ENCODE measurements around the gene YKT6.

Gene YKT6

GRCh38 chr7:44220358-44221112 is 19.8 kb downstream of the YKT6 start:
- no peak for DNase-seq

DNA sequence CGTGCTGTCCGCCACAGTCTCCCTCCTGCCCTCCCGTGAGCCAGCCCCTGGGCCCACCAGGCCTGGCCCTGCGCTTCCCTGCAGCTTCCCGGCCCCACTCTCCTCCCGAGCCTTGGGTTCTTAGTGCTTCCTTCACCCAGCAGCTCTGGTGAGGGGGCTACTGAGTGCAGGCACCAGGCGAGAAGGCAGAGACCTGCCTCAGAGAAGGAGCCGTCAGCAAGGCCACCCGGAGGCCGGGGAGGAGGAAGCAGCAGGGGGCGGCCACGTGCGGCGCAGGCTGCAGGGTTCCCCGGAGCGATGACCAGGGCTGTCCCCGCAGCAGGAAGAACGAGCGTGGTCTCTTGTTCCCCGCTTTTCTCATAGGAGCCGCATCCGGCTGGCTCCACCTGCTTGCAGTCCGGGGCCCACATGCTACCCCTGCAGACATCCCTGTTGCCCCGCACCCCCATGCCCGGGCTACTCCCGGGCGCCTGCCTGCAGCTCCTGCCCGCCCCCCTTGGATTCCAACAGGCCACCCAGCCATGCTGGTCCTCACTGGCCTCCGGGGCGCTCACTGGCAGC is 20.5 kb downstream of the YKT6 start:
- no peak for DNase-seq

DNA sequence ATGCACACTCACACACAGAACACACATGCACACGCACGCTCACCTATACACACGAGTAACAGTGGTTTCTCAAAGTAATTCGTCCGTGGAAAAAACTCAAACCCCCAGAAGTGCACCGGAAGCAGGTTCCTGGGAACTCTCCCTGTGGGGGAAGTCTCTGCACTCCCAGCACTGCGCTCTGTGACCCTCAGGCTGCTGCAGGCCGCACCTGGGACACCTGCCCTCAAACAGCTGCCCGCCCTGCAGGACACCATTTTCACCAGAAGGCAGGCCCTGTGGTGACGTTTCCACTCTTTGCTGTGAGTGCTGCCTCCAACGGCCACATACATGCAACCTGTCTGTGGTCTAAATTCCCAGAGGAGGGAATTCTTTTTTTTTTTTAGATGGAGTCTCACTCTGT is 21.3 kb downstream of the YKT6 start:
- no peak for DNase-seq

DNA sequence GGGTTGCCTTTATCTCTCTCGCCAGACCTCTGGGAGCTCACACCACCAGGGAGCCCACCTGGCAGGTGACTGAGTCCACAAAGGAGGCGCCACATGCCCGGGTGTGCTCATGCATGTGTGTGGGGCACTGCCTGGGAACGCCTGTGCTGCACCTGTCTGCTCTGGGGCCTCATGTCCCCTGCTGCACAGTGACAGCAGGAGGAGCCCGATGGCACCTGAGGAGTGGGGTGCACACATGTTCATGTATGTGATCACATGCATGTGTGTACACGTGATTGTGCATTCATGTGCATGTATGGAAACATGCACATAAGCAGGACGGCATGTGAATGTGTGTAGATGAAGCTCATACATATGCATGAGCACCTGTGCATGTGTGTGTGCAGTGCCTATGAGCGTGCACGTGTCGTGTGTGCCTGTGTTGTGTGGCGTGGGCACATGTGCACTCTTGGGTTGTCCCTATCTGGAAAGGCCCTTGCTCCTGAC is 22.0 kb downstream of the YKT6 start:
- no peak for DNase-seq

DNA sequence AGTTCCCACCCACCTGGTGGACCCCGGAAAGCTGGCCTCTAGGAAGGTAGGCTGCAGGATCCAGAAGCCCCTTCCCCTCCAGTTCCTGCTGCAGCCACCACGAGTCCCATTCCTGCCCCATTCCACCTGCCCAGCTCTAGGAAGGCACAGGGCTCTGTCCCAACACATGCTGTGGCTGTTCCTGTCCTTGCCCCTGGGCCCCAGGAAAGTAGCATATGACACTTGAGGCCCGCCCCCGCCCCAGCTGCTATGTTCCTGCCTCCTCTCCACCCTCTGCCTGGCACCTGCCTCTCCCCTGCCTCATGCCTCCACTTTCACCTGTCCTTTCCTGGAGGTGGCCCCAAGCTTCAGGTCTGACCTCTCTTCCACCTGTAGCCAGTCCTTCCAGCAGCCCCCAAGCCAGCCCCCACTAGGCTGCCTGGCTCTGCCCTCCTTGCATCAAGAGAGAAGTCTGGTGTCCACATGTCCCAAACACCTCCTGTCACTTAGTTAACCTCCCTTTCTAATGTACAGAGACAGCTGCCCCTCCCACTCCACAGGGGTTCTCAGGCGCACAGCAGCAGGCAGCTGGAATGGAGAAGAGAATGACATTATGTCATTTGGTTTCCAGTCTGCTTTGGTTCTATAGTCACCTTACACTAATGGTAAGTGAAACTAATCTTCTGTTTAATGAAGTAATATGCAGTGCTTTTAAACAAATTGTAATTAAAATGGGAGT is 22.7 kb downstream of the YKT6 start:
- no peak for DNase-seq

DNA sequence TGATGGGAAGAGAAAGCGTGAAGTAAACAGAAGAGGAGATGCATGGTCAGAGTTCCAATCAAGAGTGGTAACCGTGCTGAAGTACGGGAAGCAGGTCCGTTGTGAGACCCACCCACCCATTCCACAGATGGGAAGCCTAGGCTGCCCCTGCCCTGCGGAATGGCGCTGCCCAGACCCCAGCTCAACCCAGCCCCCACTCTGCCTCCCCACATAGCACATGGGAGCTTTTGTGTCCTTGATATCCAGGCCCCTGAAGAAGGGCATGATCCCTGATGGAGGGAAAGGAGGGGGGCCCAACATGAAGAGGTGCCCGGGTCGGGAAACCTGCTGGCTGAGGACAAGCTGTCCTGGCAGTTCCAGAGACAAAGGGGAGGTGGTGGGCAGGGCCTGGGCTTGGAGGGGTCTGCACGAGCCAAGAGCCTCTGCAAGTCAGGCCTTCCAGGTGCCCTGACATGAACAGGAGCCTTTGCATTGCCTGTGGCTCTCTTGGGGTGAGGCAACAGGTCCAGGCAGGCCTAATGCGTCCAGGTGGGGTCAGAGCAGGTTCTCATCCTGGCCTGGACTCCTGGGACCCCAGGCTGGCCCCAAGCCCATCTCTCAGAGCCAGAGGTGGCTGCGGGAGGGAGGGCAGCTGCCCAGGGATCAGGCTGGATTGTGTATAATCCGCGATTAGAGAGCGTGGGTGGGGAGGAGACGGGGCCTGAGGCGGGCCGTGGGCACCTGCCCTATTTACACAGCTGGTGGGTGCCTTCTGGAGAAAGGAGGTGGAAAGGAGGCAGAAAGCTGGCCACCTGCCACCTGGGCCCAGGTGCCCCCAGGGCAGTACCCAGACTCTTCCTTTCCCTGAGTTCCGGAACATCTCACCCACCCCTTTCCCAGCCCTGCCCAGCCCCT is 23.5 kb downstream of the YKT6 start:
- DNase-seq: no peak

- no peak for DNase-seq
Measured at GRCh38 chr7:44224974-44225565, 24.3 kb downstream of the YKT6 start.

DNA sequence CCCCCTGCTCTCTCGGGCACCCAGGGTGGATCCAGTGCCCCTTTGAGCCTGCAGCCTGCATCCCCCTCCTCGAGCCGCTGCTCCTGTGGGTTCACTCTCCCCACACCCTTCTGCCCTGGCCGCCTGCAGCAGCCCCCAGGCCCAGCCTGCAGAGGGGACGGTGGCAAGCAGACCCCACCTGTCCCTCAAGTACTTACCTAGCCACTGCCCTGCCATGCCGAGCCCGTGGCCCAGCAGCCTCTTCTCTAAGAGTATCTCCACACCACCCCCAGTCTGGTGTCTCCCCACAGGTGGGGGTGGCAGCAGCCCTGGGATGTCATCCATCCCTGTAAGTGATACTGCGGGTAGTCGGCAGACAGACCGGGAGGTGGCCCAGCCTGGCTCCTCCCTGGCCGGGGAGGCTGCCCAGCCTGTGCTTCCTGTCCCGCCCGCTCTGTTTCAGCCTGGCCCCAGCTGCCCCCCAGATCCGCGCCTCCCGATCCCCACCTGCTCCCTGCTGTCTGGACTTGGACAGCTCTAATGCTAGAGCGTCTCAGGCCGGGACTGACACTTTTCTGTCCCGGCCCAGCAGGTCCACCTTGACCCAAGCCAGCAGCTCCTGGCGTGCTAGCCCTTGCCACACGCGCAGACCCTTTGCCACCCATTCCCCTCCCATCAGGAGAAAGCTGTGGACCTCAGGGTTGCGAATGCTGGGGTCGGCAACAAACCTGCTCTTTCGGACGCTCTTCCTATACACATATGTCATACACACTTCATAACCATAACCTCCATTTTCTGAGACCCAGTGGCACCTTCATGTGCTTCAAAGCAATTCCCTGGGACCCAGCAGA is 25.0 kb downstream of the YKT6 start:
- no peak for DNase-seq

GRCh38 chr7:44226396-44226753 is 25.6 kb downstream of the YKT6 start:
- DNase-seq: no peak

DNA sequence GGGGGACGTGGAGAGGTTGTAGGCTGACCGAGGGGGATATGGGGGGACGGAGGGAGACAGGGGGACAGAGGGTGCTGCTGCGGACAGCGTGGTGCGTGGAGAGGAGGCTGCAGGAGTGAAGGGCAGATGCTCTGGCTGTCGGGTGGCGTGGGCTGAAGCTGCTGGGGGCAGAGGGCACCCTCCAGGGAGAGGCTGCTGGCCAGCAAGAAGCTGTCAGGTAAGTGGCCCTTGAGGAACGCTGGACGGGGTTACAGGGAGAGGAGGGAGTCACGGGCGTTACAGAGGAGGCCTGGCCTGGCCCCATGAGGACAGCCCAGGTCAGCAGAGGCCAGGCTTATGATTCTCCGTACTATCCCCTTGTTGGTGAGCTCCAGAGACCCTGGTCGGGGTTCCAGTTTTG is 27.1 kb downstream of the YKT6 start:
- no peak for DNase-seq

DNA sequence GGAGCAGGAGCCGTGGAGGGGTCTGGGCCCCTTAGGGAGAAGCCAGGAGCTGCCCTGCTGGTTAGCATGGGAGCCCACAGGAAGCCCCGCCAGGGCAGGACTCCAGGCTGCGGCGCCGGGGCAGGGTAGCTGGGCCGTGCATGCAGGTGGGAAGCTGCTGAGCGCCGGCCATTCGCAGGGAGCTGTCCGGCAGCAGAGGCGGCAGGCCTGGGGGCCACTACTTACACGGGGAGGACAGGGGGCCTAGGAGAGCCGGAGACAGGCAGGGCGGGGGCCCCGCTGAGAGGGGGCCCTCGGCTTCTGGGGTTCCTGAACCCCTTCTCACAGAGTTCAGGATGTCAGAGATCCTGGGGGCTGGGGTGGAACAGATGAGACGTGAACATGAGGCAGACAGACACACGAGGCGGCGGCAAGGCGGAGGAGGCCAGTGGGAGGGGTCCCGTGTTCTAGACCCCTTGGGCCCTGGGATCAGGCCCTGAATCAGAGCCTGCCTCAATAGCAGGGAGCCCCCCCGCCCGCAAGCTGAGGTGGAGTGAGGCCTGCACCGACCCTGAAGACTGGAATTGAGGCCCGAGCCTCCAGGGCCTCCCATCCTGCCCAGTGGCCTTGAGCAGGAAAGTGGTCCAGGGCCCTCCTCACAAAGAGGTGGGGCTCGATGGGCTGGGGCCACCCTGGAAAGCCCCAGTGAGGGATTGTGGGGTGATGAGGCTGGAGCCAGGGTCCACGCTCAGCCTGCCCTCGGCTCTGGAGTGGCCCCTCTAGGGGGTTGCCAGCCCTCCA is 28.0 kb downstream of the YKT6 start:
- DNase-seq: no peak

DNA sequence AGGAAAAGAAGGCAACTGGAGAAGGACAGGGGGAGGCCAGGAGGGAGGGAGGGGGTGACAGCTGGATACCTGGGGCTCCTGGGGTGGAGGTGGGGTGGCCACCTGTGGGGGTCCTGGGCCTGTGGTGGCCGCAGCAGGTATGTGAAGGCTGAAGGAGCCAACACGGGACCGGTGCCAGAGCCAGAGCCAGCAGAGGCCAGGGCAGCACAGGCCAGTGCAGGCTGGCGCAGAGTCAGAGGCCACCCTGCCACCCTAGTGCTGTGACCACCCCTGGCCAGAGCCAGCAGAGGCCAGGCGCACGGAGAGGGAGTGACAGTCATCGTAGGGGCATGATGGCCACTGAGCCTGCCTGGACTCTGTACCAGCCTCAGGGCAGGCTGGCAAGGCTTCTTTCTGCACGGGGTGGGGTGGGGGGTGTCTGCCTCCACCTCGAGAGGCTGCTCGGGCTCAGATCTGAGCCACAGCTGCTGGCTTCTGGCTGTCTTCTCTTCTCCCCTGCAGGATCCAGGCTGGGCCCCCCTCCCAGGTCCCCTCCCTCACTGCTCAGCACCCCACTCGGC is 28.8 kb downstream of the YKT6 start:
- DNase-seq: no peak

- DNase-seq: no peak
Measured at GRCh38 chr7:44230286-44230685, 29.5 kb downstream of the YKT6 start.

- no peak for DNase-seq
Measured at GRCh38 chr7:44231088-44231487, 30.3 kb downstream of the YKT6 start.

DNA sequence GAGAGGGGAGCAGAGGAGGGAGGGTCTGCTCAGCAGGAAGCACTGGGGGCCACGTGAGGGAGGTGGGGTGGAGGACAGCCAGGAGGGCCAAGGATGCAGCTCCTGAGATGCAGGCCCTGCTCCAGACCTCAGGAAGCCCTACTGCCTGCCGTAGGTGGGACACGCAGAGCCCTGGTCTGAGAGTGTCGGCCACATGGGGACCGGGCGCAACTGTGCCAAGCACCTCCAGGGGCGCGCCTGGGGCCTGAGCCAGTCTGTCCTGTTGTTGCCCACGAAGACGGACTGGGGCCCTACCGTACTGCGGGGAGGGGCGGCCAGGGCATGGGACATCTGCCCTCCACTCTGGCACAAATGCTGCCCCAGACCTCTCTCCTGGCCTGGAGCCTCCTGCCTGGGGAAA is 31.6 kb downstream of the YKT6 start:
- no peak for DNase-seq

GRCh38 chr7:44232901-44233715 is 32.3 kb downstream of the YKT6 start:
- DNase-seq: no peak

DNA sequence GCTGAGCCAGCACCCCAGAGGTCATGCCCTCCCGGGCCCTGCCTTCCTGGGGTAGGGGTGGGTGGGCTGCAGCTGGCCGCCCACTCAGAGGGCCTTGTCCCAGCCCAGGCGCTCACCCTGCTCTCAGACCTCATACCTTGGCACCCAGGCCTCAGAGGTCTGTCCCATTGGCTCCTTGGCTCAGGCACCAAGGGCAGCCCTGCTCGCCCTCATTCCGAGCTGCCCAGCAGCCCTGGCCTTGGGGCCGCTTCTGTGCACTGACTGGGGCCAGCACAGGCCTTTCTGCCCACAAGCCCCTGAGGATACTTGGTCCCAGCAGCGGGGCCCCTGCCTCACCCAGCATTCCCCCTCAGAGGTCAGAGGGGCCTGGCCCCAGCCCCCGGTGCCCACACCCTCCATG is 34.3 kb downstream of the YKT6 start:
- no peak for DNase-seq

DNA sequence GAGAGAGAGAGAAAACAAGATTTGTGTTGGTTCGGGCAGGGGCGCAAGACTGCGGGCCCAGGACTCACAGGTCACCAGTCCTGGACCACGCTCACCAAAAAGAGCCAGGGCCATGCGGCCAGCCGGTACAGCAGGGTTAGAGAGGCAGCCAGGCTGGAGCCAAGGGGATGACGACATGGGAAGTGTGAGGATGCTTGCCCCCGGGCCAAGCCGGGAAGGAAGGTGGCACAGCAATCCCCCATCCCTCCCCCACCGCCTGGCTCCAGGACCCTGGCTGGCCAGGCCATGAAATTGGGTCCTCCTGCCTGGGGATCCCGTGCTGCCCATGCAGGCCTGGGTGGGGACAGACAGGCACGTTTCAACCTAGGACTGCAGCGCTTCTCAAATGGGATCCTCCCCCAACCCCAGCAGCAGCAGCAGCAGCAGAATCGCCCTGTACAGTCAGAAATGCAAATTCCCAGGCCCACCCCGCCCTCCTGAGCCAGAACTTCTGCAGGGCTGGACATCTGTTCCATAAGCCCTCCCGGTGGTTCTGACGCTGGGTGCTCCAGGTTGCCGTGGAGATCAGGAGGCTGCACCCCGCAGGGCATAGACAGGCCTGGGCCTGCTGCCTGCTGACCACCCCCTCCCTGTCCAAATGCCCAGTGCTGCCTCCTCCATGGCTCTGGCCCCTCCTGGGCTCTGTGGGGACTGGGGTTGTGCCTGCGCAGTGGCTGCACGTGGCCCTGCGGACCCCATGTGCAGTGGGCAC is 35.0 kb downstream of the YKT6 start:
- DNase-seq: no peak

- DNase-seq: no peak
Measured at GRCh38 chr7:44236333-44236728, 35.6 kb downstream of the YKT6 start.

Data from CD4-positive, alpha-beta T cell treated with Interleukin-6 for 4 hours (primary cell).